COLO829 (cell line): ENCODE measurements around the gene MAF.

Experiments used
- DNase-seq: peaks from one replicate; pipeline ENCODE4 v3.0.0; 2012; ENCODE audit warnings: low spot score

The MAF gene

DNA sequence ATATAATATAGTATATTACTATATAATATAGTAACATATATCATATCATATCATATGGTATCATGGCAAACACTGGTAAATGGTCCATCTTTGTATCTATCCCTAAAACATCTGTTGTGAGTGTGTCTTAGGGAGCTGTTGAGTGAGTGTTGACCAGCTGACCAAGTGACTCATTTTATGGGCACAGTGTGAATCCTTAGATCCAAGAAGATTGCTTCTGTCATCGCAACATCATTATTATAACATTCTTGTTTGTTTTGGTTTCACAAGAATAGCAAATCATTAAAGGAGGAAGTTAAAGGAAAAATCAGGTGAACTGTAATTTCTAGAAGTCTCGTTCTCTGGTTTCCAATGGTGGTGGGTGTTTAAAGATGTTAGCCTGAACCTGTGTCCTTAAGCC, 11.7 kb upstream of the MAF start:
- DNase-seq, result no peak

DNA sequence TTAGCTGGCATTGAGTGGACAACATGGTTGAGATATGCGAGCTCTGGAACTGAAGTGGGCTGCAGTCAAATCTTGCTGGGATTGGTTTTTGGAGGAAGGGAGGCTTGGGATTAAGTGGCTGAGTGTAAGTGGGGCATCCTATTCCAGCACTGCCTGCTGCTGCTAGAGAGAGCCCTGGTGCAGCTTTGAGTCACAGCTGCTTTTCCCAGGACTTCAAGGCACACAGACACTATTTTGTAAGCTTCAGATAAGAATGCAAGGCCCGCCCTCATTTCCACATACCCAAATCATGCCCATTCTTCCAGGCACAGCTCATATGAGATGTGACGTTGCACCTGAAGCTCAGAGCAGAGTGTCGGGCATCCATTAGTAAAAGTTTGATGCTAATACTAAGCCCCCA, 10.2 kb upstream of the MAF start:
- DNase-seq, result no peak

DNA sequence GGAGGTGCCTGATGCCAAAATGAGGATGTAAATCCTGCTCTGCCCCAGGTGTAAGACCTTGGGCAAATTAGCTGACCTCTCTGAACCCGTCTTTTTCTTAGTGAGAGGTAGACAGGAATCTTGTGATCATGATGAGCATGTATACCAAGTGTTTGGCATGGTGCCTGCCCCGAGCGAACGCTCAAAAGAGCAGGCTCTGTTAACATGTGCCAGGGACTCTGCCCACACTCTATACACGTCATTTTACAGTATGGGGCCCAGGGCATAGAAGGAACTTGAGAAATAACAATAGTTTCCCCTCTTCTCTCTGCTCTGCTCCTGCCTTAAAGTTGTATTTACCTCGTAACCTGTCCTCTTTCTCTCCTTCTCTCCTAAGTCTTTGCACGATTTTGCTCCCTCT, 9.3 kb upstream of the MAF start:
- DNase-seq, result peak; percentile 56

DNA sequence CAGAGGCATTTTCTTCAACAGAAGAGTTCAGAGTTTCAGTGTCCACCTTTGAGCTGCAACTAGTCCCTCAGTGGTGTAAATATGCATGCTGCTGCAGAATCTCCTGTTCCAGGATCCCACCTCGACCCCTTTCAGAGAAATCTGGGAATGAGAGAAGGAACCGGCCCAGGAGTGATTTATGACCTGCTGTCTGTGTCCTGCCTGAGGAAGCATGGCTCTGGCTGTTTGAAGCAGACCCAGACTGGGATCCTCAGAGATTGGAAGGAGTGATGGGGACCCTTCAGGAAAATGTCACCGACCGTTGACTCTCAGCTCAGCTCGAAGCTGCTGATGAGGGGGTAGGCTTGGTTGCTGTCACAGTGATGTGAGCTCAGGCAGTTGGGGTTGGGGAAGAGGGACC, 8.4 kb upstream of the MAF start:
- no peak for DNase-seq

DNA sequence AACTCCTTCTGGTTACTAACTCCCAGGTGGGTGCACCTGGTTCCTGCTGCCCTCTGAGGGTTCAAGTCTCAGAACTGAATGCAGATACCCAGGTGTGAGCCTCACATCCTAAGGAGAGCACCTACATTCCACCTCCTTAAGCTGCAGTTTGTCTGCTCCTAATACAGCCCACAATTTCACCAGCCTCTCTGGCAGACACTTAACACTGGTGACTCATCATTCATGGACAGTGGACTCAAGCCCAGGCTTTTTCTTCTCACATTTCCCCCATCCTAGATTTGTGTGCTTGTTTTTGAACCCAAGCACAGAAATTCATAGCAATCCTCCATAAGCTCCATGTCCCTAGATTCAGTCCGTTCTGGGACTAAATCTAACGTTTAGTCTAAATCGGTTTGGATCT, 7.0 kb upstream of the MAF start:
- peak; percentile 52 for DNase-seq

DNA sequence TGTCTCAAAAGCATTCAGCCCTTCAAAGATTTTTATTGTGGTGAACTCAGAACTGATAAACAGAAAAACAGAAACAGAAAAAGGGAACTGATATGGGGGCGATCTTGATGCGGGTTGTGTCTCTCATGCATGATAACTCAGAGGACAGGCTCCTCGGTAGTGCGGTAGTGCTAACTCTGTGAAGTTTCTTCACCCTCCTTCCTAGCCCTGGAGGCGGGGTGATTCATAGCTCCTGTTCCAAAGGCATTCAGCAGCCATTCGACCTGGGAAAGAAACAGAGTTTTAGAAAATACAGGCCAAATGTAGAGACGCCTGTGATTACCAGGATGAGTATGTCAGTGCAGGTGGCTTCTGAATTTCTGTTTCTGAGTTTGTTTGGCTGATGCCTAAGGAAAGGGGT, 5.5 kb upstream of the MAF start:
- DNase-seq, result peak; percentile 56

DNA sequence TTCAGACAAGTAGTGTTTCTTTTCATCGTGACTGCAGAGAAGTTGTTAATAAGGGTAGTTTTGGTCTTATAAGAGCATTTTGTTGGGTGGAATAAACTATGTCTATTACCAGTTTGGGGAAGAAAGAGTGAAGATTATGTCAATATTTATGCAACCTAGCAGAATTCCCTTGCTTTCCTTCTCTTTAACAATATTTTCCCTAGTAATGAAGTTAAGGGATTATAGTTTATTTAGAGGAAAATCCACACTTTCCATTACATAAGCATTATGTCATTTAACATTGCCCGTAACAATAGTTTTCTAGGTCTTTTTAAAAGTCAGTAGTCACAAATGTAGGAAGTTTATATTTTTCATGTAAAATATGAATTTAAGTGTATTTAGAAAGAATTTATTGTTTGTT, 2.5 kb upstream of the MAF start:
- DNase-seq, result no peak

DNA sequence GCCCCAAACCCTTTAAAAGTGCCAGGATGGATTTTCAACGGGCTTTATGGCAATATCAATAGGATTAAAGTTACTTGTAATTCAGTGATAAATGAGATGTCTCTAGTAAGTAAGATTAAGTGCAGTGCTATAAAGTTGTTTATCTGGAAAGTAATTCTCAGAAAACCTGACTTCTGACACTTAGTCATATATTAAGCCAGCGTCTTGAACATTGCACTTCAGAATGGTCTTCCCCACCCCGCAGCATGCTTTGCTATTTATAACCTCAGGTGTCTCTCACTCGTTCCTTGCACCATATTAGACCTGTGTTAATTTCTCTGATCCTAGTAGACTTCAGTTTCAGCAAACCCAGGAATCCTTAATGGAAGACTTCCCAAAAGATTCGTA, 2.1 kb upstream of the MAF start:
- no peak for DNase-seq

DNA sequence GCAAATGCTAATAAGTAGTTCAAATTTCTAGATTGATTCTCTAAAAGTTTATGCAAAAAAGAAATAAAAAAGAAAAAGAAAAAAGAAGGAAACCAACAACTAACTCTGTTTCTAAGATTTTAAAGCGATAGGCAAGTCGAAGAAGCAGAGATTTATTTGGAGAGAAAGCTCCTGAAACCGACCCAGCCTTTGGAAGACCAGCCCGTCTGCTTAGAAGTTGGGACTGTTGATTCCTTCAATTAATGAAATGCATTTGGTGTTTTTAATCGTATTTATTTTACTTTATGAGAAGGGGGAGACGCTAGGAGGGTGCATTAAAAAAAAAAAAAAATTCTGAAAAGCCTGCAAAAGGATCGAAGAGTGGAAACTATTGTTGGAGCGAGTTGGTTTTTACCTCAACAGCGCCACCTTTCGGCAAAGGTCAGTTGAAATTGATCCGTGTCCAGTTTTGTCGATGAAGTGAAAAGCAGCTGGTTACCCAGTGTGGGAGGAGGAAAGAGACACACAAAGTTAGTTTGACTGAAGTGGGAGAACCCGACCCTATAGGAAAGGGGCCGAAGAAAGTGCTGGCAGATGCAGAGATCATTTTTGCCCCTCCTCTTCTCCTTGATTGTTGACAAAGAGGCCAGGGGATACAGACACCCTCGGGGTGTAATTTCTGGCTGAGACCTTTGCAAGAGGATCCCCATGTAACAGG, 1.5 kb upstream of the MAF start:
- DNase-seq, result no peak

DNA sequence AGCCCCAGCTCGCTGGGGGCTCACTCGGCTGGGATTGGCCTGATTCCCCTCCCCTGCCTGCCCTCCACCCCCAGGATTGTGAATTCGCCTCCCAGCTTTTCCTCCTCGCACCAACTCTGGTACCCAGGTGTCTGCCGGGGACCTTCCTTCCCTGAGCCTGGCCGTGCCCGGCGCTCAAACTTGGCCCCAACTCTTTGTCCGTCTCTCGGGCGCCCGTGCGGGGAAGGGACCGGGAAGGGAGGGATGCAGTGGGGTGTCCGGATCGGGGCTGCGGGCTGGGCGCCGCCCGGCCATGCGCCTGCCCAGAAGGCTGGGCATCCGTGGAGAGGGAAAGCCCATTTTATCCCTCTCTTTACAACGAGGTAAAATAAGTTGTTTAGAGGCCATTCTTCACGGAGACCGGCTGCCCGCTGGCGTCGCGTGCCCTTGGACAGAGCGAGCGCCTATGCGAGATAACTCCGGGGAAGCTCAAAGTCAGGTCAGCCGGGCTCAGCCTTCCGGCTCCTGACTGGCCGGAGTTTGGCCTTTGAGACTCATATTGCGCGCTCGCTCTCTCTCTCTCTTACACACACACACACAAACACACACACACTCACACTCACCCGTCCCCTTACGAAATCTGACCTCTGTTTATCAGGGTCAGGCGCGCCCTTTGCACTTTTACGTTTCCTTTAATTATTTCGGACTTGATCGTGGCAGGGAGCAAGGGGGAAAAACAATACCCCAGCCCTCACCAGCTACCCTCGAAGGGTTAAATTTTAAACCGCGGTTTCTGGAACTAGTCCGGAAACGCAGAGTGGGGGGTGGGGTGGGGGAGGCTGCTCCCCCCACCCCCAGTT, 774 bp upstream of the MAF start:
- no peak for DNase-seq

DNA sequence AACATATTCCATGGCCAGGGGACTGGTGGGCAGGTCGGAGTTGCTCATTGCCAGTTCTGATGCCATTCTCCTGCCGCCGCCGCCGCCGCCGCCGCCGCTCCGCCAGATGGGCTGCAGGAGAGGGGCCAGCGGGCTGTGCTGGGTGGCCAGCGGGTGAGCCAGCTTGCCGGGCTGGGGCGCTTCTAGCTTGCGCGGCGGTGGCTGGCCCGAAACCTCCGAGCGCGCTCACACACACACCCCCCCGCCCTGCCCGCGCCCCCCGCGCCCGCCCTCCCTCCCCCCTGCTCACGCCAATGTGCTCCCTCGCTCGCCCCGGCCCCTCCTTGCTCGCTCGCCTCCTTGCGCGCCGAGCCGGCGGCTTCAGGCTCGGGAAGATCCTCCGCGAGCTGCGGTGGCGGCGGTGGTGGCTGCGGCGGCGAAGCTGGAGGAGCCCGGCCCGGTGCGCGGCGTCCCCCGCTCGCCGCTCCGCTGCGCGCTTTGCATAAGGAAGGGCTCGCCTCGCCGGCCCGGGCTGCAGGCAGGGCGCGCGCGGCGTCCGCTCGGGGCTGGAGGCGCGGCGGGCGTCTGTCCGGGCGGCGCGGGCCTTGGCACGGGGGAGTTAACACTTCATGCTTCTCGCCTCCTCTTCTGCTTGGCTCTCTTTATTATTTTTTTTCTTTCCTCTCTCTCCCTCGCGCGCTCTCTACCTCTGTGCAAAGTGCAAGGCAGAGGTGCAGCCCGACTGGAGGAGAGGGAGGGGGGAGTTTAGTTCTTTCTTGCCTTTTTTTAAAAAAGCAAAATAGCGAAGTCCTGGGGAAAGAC, 500 bp downstream of the MAF start:
- DNase-seq, result no peak

DNA sequence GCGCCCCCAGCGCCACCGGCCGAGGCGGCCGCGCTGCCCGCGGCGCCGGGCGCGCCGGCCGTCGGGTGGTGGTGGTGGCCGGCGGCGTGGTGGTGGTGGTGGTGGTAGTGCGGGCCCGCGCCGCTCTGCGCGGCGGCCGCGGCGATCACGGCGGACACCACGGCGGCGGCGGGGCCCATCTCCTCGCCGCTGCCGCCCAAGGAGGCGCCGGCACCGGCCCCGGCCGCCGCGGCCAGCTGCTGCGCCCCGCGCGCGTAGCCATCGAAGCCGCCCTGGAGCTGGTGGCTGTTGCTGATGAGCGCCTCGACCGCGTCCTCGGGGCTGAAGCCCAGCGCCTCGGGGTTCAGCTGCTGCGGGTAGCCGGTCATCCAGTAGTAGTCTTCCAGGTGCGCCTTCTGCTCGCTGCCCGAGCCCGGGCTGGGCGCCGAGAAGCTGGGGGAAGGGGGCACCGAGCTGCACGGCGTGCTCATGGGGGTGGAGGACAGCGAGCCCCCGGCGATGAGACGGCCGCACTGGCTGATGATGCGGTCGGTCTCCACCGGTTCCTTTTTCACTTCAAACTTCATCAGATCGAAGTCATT, 1.2 kb downstream of the MAF start:
- DNase-seq, result no peak

DNA sequence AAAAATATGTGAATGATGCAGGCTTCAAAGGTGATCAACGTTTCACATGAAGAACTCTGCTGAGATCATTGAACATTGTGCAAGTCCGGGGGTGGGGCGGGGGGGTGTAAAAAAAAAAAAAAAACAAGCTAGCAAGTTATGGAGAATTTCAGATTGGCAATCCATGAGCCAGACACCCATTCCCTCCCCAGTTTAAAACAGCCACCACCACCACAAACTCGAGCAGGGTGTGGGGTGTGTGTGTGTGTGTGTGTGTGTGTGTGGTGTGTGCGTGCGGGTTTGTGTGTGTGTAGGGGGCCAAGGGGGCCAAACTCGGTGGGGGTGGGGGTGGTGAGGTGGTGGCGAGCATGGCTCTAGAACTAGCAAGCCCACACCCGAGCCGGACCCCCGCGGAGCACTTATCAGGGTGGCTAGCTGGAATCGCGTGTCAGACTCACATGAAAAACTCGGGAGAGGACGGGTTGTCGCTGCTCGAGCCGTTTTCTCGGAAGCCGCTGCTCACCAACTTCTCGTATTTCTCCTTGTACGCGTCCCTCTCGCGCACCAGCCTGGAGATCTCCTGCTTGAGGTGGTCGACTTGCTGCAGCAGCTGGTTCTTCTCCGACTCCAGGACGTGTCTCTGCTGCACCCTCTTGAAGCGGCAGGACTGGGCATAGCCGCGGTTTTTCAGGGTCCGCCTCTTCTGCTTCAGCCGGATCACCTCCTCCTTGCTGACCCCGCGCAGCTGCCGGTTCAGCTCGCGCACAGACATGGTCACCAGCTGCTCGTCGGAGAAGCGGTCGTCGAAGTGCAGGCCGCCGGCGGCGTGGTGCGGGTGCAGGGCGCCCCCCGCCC, 2.0 kb downstream of the MAF start:
- no peak for DNase-seq

DNA sequence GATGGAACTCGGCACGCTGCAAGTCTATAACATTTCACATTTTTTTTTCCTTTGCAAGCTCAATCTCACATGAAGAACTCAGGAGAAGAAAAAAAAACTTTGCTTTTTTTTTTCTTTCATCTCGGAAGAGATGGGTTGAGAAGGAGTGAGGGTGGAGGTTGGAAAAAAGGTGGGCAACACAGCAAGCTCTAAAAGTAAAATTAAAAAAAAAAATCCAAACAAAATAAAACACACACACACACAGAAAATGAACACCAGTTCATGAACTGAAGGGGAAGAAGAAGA, 2.5 kb downstream of the MAF start:
- DNase-seq, result no peak

DNA sequence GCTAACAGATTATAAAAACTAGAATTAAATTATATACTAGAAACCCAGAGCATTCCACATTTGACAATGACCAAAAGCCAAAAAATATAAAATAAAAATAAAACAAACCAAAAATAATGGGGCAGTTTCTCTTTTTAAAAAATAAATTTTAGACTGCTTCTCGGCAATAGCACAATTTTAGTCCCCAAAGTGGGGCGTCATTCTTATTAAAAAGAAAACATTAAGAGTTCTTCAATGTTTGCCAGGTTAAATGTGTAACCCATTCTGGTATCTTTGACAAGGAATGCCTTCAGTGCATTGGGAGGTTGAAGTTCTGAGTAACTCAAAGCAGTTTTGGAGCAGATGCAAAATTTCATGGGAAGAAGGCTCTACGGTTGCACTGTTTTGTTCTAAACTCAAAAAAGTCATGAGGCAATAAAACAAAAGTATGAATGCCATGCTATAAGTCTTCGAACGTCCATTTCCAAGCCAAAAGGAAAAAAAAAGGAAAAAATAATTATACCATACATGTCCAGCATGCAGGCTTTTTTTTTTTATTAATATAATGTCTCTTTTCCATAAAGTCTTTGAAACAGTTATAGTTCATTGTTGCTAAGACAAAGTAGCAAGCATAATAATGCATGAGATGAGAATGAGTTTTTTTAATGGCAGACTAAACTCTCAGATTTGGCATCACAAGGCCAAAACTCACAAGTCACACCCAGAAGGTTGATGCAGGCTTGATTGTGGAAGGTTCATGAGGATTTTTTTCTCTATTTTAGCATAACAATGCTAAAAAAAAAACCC, 3.1 kb downstream of the MAF start:
- no peak for DNase-seq

DNA sequence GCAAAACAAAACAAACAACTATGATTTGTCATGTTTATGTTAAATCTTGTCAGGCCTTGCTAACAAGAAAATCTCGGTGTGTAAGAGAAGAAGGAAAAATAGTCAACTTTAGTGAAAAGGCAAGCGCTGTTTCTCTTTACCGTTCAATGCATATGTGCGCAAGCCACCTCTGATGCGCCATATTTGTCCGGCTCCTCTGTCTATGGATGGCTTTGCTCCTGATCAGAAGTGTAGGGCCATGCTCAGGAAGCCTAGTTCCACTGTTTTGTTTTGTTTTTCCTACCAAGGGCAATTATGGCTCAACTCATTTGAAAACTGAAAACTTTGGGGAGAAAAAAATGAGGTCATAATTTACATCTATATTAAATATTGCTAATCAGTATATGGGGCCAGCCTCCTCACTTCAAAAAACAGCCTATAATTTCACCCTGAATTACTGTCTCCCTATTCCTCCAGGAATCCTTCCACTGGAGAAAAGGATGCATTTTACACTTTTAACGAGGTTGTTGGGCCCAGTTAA, 4.5 kb downstream of the MAF start:
- no peak for DNase-seq

DNA sequence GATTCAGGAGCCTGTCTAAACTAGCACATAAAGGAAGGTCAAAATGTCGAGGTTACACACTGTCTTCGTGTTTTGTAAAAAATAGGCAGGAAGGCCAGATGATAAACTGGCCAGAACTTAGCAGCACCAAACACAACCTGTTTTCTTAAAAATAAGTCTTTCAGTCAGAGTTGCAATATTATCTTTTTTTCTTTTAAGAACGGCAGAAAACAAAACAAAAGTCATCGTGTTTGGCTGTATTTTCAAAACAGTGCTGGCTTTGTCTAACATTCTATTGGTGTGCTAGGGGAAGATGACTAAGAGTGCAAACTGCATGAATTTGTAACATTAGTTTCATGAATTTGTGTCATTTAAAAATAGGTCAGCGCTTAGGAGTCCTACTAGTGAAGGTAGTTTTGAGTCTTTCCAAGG, 5.3 kb downstream of the MAF start:
- DNase-seq, result no peak

DNA sequence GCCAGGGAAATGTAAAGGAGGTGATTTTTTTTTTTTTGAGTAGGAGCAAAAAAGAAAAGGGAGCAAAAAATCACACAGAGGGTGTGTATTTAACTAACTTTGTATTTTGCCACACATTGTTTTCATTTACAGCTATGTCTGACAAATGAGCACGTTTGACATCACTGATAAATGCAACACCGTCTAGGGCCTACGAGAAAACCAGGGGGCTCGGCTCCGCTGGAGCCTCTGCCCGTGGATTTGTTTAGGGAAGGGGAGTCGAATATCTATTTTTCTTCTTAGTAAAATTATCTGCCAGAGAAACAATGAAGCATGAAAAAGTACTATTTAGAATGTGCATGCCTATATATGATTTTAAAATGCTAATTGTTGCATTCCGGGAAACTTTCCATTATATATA, 6.8 kb downstream of the MAF start:
- no peak for DNase-seq

DNA sequence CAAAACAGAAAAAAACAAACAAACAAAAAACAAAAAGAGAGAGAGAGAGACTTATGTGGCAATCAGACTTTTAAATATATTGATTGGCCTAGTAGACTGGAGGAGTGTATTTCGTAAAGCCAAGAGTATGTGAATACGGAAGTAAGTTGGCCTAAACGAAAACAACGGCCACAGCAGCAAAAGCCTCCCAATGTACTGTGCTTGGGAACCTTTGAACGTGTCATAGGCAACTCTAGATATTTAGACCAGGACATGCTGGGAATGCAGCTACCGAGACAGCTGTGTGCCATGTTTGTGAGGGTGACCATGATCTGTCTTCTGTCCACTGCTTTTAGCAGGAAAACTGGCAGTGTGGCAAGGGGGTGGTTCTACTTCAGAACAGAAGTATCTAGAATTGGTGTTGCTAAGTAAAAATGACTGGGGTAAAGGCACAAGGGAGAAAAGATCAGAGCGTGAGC, 7.4 kb downstream of the MAF start:
- no peak for DNase-seq

DNA sequence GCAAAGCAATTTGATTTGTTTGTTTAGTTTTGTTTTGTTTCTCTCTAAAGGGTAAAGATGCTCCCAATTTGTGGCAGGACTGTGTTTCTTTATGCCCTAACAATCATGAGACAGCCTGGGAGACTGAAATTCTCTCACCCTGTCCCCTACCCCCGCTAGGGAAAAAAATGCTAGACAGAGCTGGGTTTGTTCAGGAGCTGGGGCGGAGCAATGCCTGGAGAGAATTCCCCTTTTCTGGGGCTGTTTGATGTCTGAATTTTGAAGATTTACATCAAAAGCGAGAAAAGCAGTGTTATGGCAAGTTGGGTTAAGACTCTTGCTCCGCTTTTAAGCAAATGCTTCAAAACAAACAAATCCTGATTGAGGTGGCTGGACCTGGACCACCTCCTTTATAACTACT, 8.4 kb downstream of the MAF start:
- no peak for DNase-seq

DNA sequence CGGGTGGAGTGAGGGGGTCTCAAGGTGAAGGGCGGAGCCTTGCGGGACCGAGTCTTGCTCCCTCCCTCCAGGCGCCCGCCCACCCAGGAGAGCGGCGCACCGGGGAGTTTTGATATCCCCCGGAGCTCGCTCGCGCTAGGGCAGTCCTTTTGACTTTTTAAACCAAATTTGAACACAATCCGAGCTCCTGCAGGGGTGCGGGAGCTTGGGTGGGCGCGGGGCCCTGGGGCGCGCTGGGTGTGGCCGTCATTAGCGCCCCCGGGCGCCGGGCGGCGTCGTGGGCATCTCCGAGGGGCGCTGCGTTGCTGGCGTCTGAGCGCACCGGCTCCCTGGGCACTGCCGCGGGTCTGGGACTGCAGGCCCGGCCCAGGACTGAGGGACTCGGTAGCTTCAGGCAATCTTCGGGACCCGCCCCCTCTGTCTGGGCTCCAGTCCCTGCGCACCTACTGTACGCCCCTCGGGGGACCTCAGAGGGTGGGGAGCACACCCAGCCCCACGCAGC, 10.9 kb downstream of the MAF start:
- no peak for DNase-seq
